ENCODE data around the gene UGT2B17. TPM values are rescaled to one million over a fixed set of nuclear protein-coding genes. Genes with fewer than 3 reads are reported as not detected.

Gene UGT2B17
- total and polyA plus RNA-seq, 9 donors = 0.15 to 0.26 (median 0.22) TPM; not detected in 5

GRCh38 chr4:68594678-68595077, 18.6 kb upstream of the UGT2B17 start:
- Histone ChIP-seq H3K4me1 (ENCODE audit: insufficient read depth) (no peaks in the 10 kb centered on the region), H3K27me3 (no peaks in the 10 kb centered on the region), H3K9me3 (no peaks in the 10 kb centered on the region), H3K36me3 (no peaks in the 10 kb centered on the region), H3K4me3 (no peak overlapping the region), H3K27ac (no peak overlapping the region)
- TF ChIP-seq POLR2A (IDR thresholded peaks at IDR 0.05) = no peak
- TF ChIP-seq EP300 (IDR thresholded peaks at IDR 0.05) = no peak
- TF ChIP-seq CTCF (IDR thresholded peaks at IDR 0.05) = no peak
- intact Hi-C loops (cut with DNase I) = no loop called here
- DNase-seq = no peak

- no peak for TF ChIP-seq EP300 (IDR thresholded peaks at IDR 0.05)
- no peak for TF ChIP-seq POLR2A (IDR thresholded peaks at IDR 0.05)
- no peak for TF ChIP-seq CTCF (IDR thresholded peaks at IDR 0.05)
- no peaks in the 10 kb centered on the region for H3K9me3 ChIP-seq
- H3K4me3 ChIP-seq = no peak overlapping the region
- intact Hi-C loops (cut with DNase I) = no loop called here
- no peaks in the 10 kb centered on the region for H3K36me3 ChIP-seq
- no peak overlapping the region for H3K27ac ChIP-seq
- no peaks in the 10 kb centered on the region for H3K27me3 ChIP-seq
- H3K4me1 ChIP-seq (ENCODE audit: insufficient read depth) = no peaks in the 10 kb centered on the region
- DNase-seq = no peak
- 21 to 27% methylated on average over 4 of the region's 4 CpGs; no CpG with 5 or more reads in 1 of the 3 donors for WGBS, 3 donors
Measured at GRCh38 chr4:68593112-68593511, 17.0 kb upstream of the UGT2B17 start.

GRCh38 chr4:68592673-68593072, 16.6 kb upstream of the UGT2B17 start:
- no peak overlapping the region for H3K4me3 ChIP-seq
- no peaks in the 10 kb centered on the region for H3K4me1 ChIP-seq (ENCODE audit: insufficient read depth)
- H3K36me3 ChIP-seq = no peaks in the 10 kb centered on the region
- H3K27ac ChIP-seq = no peak overlapping the region
- intact Hi-C loops (cut with DNase I) = no loop called here
- no peaks in the 10 kb centered on the region for H3K9me3 ChIP-seq
- WGBS, 3 donors = 55 to 69% methylated on average over 1 of the region's 1 CpG; no CpG with 5 or more reads in 1 of the 3 donors
- TF ChIP-seq POLR2A (IDR thresholded peaks at IDR 0.05) (no peak), EP300 (IDR thresholded peaks at IDR 0.05) (no peak), CTCF (IDR thresholded peaks at IDR 0.05) (no peak)
- H3K27me3 ChIP-seq = no peaks in the 10 kb centered on the region
- no peak for DNase-seq

- TF ChIP-seq CTCF (IDR thresholded peaks at IDR 0.05) = no peak
- no peak for TF ChIP-seq POLR2A (IDR thresholded peaks at IDR 0.05)
- TF ChIP-seq EP300 (IDR thresholded peaks at IDR 0.05) = no peak
- 81 to 89% methylated on average over 1 of the region's 1 CpG; no CpG with 5 or more reads in 1 of the 3 donors for WGBS, 3 donors
- H3K27ac ChIP-seq = no peak overlapping the region
- no peaks in the 10 kb centered on the region for H3K9me3 ChIP-seq
- no peaks in the 10 kb centered on the region for H3K36me3 ChIP-seq
- no peak for DNase-seq
- intact Hi-C loops (cut with DNase I) = no loop called here
- no peak overlapping the region for H3K4me3 ChIP-seq
- H3K27me3 ChIP-seq = no peaks in the 10 kb centered on the region
- H3K4me1 ChIP-seq (ENCODE audit: insufficient read depth) = no peaks in the 10 kb centered on the region
Measured at GRCh38 chr4:68591204-68591603, 15.1 kb upstream of the UGT2B17 start.

GRCh38 chr4:68589790-68590189, 13.7 kb upstream of the UGT2B17 start:
- H3K4me1 ChIP-seq (ENCODE audit: insufficient read depth) = no peaks in the 10 kb centered on the region
- no peak for TF ChIP-seq EP300 (IDR thresholded peaks at IDR 0.05)
- no peak for TF ChIP-seq CTCF (IDR thresholded peaks at IDR 0.05)
- TF ChIP-seq POLR2A (IDR thresholded peaks at IDR 0.05) = no peak
- no peaks in the 10 kb centered on the region for H3K36me3 ChIP-seq
- DNase-seq = no peak
- H3K27me3 ChIP-seq = no peaks in the 10 kb centered on the region
- no peak overlapping the region for H3K4me3 ChIP-seq
- H3K27ac ChIP-seq = no peak overlapping the region
- no peaks in the 10 kb centered on the region for H3K9me3 ChIP-seq
- intact Hi-C loops (cut with DNase I) = no loop called here
